Fibroblast of lung (primary cell): ENCODE measurements around the gene BCAR1. TPM values are rescaled to one million over a fixed set of nuclear protein-coding genes. Genes with fewer than 3 reads are reported as not detected.
"Not testable (repeated sequence)": the region's sequence is repeated elsewhere in the genome, so short reads cannot be mapped to it uniquely, and the experiment has no call there.

Experiments
- DNase-seq, 2 donors: peaks; one replicate each; pipeline versions ENCODE4 v3.0.0 to v3.0.0-alpha.2; 2010; ENCODE audit warnings: low read depth in 2 of 2
- H2AFZ ChIP-seq: 2 replicates; pipeline ENCODE4 v1.5.1; 2012; ENCODE audit warnings: low read length, control low read depth, inconsistent platforms
- H3K27ac ChIP-seq: 2 replicates; pipeline ENCODE4 v1.5.1; 2011; ENCODE audit warnings: low read length, control low read depth; ENCODE audit not compliant: insufficient read depth
- H3K27me3 ChIP-seq: 2 replicates; pipeline ENCODE4 v1.5.1; 2011; ENCODE audit warnings: mild to moderate bottlenecking, low read length; ENCODE audit not compliant: control insufficient read depth, insufficient read depth
- H3K36me3 ChIP-seq: 2 replicates; pipeline ENCODE4 v1.5.1; 2011; ENCODE audit warnings: low read length; ENCODE audit not compliant: control insufficient read depth, insufficient read depth
- H3K4me1 ChIP-seq: 2 replicates; pipeline ENCODE4 v1.5.1; 2011; ENCODE audit warnings: low read length; ENCODE audit not compliant: control insufficient read depth, insufficient read depth; ENCODE audit errors: extremely low read depth
- H3K4me2 ChIP-seq: 2 replicates; pipeline ENCODE4 v1.5.1; 2011; ENCODE audit warnings: low read length, control low read depth; ENCODE audit not compliant: insufficient read depth; ENCODE audit errors: extremely low read depth
- H3K4me3 ChIP-seq, 4 experiments: fragments of 200-600 bp in 1 of 4; sonication (generic) in 1 of 4; replicated peaks in 1 of 4; 2 replicates each; pipeline ENCODE4 v1.5.1; 2011 to 2016; ENCODE audit warnings: low read length in 4 of 4, low read depth in 3 of 4, mild to moderate bottlenecking in 3 of 4, control low read depth in 2 of 4, inconsistent platforms in 1 of 4, mixed read lengths in 1 of 4; ENCODE audit not compliant: insufficient read depth in 1 of 4; ENCODE audit errors: control extremely low read depth in 1 of 4
- H3K79me2 ChIP-seq: 2 replicates; pipeline ENCODE4 v1.5.1; 2012; ENCODE audit warnings: mild to moderate bottlenecking, low read length, inconsistent platforms; ENCODE audit not compliant: control insufficient read depth, insufficient read depth
- H3K9ac ChIP-seq: 2 replicates; pipeline ENCODE4 v1.5.1; 2011; ENCODE audit warnings: mild to moderate bottlenecking, low read length, control low read depth; ENCODE audit not compliant: insufficient read depth
- H3K9me3 ChIP-seq: 2 replicates; pipeline ENCODE4 v1.5.1; 2012; ENCODE audit warnings: low read depth, low read length; ENCODE audit not compliant: control insufficient read depth, insufficient read depth
- H4K20me1 ChIP-seq: 2 replicates; pipeline ENCODE4 v1.5.1; 2011; ENCODE audit warnings: low read length; ENCODE audit not compliant: control insufficient read depth, insufficient read depth; ENCODE audit errors: extremely low read depth
- CTCF ChIP-seq, 2 donors: IDR thresholded peaks in 1 of 2; conservative IDR thresholded peaks in 1 of 2; 1 replicate in 1 of 2; 2 replicates in 1 of 2; pipeline ENCODE4 v1.5.1; 2011 to 2012; ENCODE audit warnings: low read length in 2 of 2, control low read depth in 1 of 2, inconsistent platforms in 1 of 2, low read depth in 1 of 2, mild to moderate bottlenecking in 1 of 2
- EZH2 ChIP-seq: IDR thresholded peaks from 2 replicates; pipeline ENCODE4 v1.5.1; 2012; ENCODE audit warnings: low read length, control low read depth, mild to moderate bottlenecking; ENCODE audit errors: missing control alignments
- polyA plus RNA-seq, 2 donors: library from polyadenylated mRNA; depleted of rRNA in 1 of 2; stranded (reverse) in 1 of 2; unstranded in 1 of 2; fragments of >200 nt; gene quantifications; 2 replicates each; pipeline ENCODE4 v1.2.1, GENCODE V29; 2011 to 2012; ENCODE audit warnings: missing spikeins in 1 of 2
- total RNA-seq: library from RNA; depleted of rRNA; stranded (reverse); fragments of >200 nt; gene quantifications from 2 replicates; pipeline ENCODE4 v1.2.1, GENCODE V29; 2014

The BCAR1 gene
- total and polyA plus RNA-seq, 2 donors (not counting 1 experiment from before 2014, with no cell fraction given) = 36.8 to 66.5 TPM

GRCh38 chr16:75205438-75205837 is 46.0 kb downstream of the BCAR1 start:
- H3K9me3 ChIP-seq, H3K27ac ChIP-seq, H3K79me2 ChIP-seq, H3K27me3 ChIP-seq, H3K4me1 ChIP-seq, H2AFZ ChIP-seq, H3K36me3 ChIP-seq, H4K20me1 ChIP-seq, H3K9ac ChIP-seq, H3K4me2 ChIP-seq, DNase-seq, H3K4me3 ChIP-seq: not testable (repeated sequence)

- H4K20me1 ChIP-seq = not testable (repeated sequence)
Measured at GRCh38 chr16:75204905-75205304, 46.5 kb downstream of the BCAR1 start.

GRCh38 chr16:75204410-75204758 is 47.0 kb downstream of the BCAR1 start:
- no peaks in the 10 kb centered on the region for H3K4me1 ChIP-seq

More at GRCh38 chr16:75204905-75205304, 46.5 kb downstream of the BCAR1 start:
- H3K4me1 ChIP-seq, DNase-seq, H3K4me3 ChIP-seq, H3K27ac ChIP-seq, H3K4me2 ChIP-seq, H3K9ac ChIP-seq, H2AFZ ChIP-seq, H3K36me3 ChIP-seq, H3K79me2 ChIP-seq, H3K9me3 ChIP-seq, H3K27me3 ChIP-seq: not testable (repeated sequence)

More at GRCh38 chr16:75204410-75204758, 47.0 kb downstream of the BCAR1 start:
- no peaks in the 10 kb centered on the region for H4K20me1 ChIP-seq
- no peak overlapping the region for H3K9ac ChIP-seq
- H3K79me2 ChIP-seq = no peaks in the 10 kb centered on the region
- H3K9me3 ChIP-seq = no peaks in the 10 kb centered on the region
- no peak for TF ChIP-seq EZH2
- TF ChIP-seq CTCF (conservative IDR thresholded peaks at IDR 0.05 in 1 of 2, IDR thresholded peaks at IDR 0.05 in 1 of 2; ENCODE audit: low read depth in 1 of 2, low read length in 2 of 2) = no peak
- no peak overlapping the region for H3K4me2 ChIP-seq
- H3K4me3 ChIP-seq = no peak overlapping the region
- no peaks in the 10 kb centered on the region for H3K27me3 ChIP-seq
- no peak overlapping the region for H3K27ac ChIP-seq
- no peak overlapping the region for H2AFZ ChIP-seq
- DNase-seq = no peak
- no peaks in the 10 kb centered on the region for H3K36me3 ChIP-seq
